K562 (cell line): ENCODE results near the gene IPCEF1. TPM values are rescaled to one million over a fixed set of nuclear protein-coding genes. Genes with fewer than 3 reads are reported as not detected.

Experiments
- CAMTA2 ChIP-seq: fragments of 250-450 bp; sonication (Bioruptor Pico); conservative IDR thresholded peaks from 2 replicates; pipeline ENCODE4 v1.5.1; 2022
- CBFB ChIP-seq: sonication (generic); formaldehyde crosslinking; IDR thresholded peaks from 2 replicates; pipeline ENCODE4 v1.4.0; 2020; ENCODE audit warnings: mild to moderate bottlenecking, missing genetic modification reagents
- CXXC5 ChIP-seq: fragments of 250-450 bp; sonication (Bioruptor Pico); IDR thresholded peaks from 2 replicates; pipeline ENCODE4 v1.8.0; 2022; ENCODE audit warnings: inconsistent platforms, mild to moderate bottlenecking, moderate library complexity
- EWSR1 ChIP-seq: fragments of 450-650 bp; IDR thresholded peaks from 2 replicates; pipeline ENCODE4 v1.6.1; 2018; ENCODE audit warnings: borderline replicate concordance, mild to moderate bottlenecking, low read depth, moderate library complexity; ENCODE audit not compliant: partially characterized antibody
- HNRNPK ChIP-seq: fragments of 200-400 bp; formaldehyde crosslinking; IDR thresholded peaks from one replicate; pipeline ENCODE4 v1.6.1; 2018; ENCODE audit warnings: mild to moderate bottlenecking, low read depth, low read length; ENCODE audit not compliant: poor library complexity, severe bottlenecking
- KAT8 ChIP-seq: fragments of 450-650 bp; IDR thresholded peaks from 2 replicates; pipeline ENCODE4 v1.6.1; 2016; ENCODE audit warnings: low read depth, mild to moderate bottlenecking
- MBD2 ChIP-seq: sonication (generic); IDR thresholded peaks from 2 replicates; pipeline ENCODE4 v1.6.1; 2016; ENCODE audit warnings: low read depth, borderline replicate concordance
- MCM5 ChIP-seq: fragments of 450-650 bp; IDR thresholded peaks from 2 replicates; pipeline ENCODE4 v1.6.1; 2016; ENCODE audit warnings: low read depth
- RBFOX2 ChIP-seq: fragments of 200-400 bp; formaldehyde crosslinking; IDR thresholded peaks from 2 replicates; pipeline ENCODE4 v1.6.1; 2017; ENCODE audit warnings: low read depth, mild to moderate bottlenecking, low read length, moderate library complexity
- RBM17 ChIP-seq: fragments of 200-400 bp; formaldehyde crosslinking; IDR thresholded peaks from 2 replicates; pipeline ENCODE4 v1.6.1; 2017; ENCODE audit warnings: low read depth, mild to moderate bottlenecking, low read length, borderline replicate concordance
- ZC3H8 ChIP-seq: fragments of 450-650 bp; IDR thresholded peaks from 2 replicates; pipeline ENCODE4 v1.6.1; 2017
- ZNF146 ChIP-seq: IDR thresholded peaks from one replicate; pipeline ENCODE4 v1.6.1; 2018; ENCODE audit warnings: missing compliant biosample characterization; ENCODE audit not compliant: unreplicated experiment
- ZNF282 ChIP-seq: sonication (generic); formaldehyde crosslinking; IDR thresholded peaks from 2 replicates; pipeline ENCODE4 v1.8.1; 2023; ENCODE audit warnings: missing genetic modification reagents
- ZNF347 ChIP-seq: fragments of 450-650 bp; formaldehyde crosslinking; IDR thresholded peaks from 2 replicates; pipeline ENCODE4 v1.4.0; 2020; ENCODE audit warnings: low read depth, mild to moderate bottlenecking, moderate library complexity
- ZNF75A ChIP-seq: fragments of 450-650 bp; formaldehyde crosslinking; IDR thresholded peaks from 2 replicates; pipeline ENCODE4 v1.4.0; 2020; ENCODE audit warnings: mild to moderate bottlenecking
- ZSCAN32 ChIP-seq: fragments of 450-650 bp; formaldehyde crosslinking; IDR thresholded peaks from 2 replicates; pipeline ENCODE4 v1.4.0; 2020; ENCODE audit warnings: mild to moderate bottlenecking, moderate library complexity
- polyA plus RNA-seq, 8 experiments: library from polyadenylated mRNA; depleted of rRNA in 4 of 8; stranded (reverse) in 5 of 8; unstranded in 3 of 8; fragments of >200 nt; fragmentation: Nextera tagmentation in 2 of 8; fragmentation: Illumina TruSeq in 1 of 8; extraction: Ambion mirVana in 2 of 8; extraction: Trizol in 1 of 8; gene quantifications; 2 replicates each; pipeline versions ENCODE4 v1.2.1 to v1.2.3, GENCODE V29; 2011 to 2014; ENCODE audit warnings: inconsistent platforms in 1 of 8, missing spikeins in 1 of 8
- total RNA-seq, 7 experiments: library from RNA; depleted of rRNA in 6 of 7; stranded (reverse); fragments of >200 nt in 6 of 7; fragmentation: Illumina TruSeq in 2 of 7; extraction: Trizol in 2 of 7; gene quantifications; 2 replicates each; pipeline versions ENCODE4 v1.2.1 to v1.2.3, GENCODE V29; 2011 to 2021; ENCODE audit warnings: low replicate concordance in 1 of 7
- TF ChIP-seq, protein P1 (sequence below): fragments of 450-650 bp; formaldehyde crosslinking; IDR thresholded peaks from 2 replicates; pipeline ENCODE4 v1.4.0; 2020; ENCODE audit warnings: mild to moderate bottlenecking, moderate library complexity
- TF ChIP-seq, protein P2 (sequence below): fragments of 450-650 bp; IDR thresholded peaks from 2 replicates; pipeline ENCODE4 v1.6.1; 2014; ENCODE audit warnings: low read depth, mild to moderate bottlenecking, moderate library complexity, borderline replicate concordance
- TF ChIP-seq, protein P3 (sequence below): sonication (generic); formaldehyde crosslinking; IDR thresholded peaks from 2 replicates; pipeline ENCODE4 v1.8.0; 2022; ENCODE audit warnings: missing genetic modification reagents, mild to moderate bottlenecking, borderline replicate concordance
- TF ChIP-seq, protein P4 (sequence below): sonication (generic); formaldehyde crosslinking; IDR thresholded peaks from 2 replicates; pipeline ENCODE4 v1.8.1; 2023; ENCODE audit warnings: mild to moderate bottlenecking, missing genetic modification reagents
- TF ChIP-seq, protein P5 (sequence below): fragments of 250-450 bp; sonication (Bioruptor Pico); IDR thresholded peaks from 2 replicates; pipeline ENCODE4 v1.5.0; 2020; ENCODE audit warnings: mild to moderate bottlenecking, borderline replicate concordance
- TF ChIP-seq, protein P6 (sequence below): sonication (generic); formaldehyde crosslinking; IDR thresholded peaks from 2 replicates; pipeline ENCODE4 v1.9.0; 2022; ENCODE audit warnings: mild to moderate bottlenecking, missing genetic modification reagents

IPCEF1 gene
- total and polyA plus RNA-seq, 9 of the 15 experiments (the other 6 are each of a cell fraction or from before 2014, with no cell fraction given), result 0.14 to 0.18 TPM; not detected in 7

DNA sequence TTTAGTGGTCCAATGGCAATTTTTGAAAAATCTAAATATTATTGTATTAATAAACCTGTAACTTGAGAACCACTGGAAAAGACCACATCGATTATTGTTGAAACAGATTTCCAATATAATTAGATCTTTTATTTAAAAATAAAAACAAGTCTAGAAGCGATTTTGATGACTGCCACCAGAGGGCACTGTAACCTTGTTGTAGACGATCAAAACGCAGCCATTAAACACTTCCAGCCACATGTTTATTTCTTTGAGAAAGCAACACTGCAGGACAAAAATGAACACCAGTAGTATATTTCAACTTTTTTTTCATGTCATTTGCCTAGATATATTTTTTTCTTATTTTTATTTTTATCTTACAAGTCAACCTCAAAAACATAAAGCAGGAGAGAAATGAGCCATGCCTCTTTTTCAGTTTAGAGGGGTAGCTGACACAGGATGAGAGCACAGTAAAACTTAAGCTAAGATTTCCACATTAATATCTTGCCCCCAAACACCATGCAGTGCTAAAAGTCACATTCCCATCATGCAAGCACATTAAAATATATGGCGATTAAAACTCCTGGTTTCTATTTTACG is 202.1 kb downstream of the IPCEF1 start (continued):
- TF ChIP-seq, protein P1, sequence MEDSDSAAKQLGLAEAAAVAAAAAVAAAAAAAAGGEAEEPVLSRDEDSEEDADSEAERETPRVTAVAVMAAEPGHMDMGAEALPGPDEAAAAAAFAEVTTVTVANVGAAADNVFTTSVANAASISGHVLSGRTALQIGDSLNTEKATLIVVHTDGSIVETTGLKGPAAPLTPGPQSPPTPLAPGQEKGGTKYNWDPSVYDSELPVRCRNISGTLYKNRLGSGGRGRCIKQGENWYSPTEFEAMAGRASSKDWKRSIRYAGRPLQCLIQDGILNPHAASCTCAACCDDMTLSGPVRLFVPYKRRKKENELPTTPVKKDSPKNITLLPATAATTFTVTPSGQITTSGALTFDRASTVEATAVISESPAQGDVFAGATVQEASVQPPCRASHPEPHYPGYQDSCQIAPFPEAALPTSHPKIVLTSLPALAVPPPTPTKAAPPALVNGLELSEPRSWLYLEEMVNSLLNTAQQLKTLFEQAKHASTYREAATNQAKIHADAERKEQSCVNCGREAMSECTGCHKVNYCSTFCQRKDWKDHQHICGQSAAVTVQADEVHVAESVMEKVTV (CRISPR knock-in tag), result peak; percentile 86
- TF ChIP-seq ZNF146 (CRISPR knock-in tag), result no peak
- TF ChIP-seq, protein P2, sequence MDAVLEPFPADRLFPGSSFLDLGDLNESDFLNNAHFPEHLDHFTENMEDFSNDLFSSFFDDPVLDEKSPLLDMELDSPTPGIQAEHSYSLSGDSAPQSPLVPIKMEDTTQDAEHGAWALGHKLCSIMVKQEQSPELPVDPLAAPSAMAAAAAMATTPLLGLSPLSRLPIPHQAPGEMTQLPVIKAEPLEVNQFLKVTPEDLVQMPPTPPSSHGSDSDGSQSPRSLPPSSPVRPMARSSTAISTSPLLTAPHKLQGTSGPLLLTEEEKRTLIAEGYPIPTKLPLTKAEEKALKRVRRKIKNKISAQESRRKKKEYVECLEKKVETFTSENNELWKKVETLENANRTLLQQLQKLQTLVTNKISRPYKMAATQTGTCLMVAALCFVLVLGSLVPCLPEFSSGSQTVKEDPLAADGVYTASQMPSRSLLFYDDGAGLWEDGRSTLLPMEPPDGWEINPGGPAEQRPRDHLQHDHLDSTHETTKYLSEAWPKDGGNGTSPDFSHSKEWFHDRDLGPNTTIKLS, result no peak
- TF ChIP-seq MCM5, result no peak
- TF ChIP-seq MBD2, result no peak
- TF ChIP-seq ZC3H8, result no peak
- TF ChIP-seq, protein P3, sequence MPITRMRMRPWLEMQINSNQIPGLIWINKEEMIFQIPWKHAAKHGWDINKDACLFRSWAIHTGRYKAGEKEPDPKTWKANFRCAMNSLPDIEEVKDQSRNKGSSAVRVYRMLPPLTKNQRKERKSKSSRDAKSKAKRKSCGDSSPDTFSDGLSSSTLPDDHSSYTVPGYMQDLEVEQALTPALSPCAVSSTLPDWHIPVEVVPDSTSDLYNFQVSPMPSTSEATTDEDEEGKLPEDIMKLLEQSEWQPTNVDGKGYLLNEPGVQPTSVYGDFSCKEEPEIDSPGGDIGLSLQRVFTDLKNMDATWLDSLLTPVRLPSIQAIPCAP (CRISPR knock-in tag), result no peak
- TF ChIP-seq CXXC5 (CRISPR knock-in tag), result no peak
- no peak for TF ChIP-seq RBM17
- TF ChIP-seq KAT8, result no peak
- TF ChIP-seq HNRNPK, result no peak
- TF ChIP-seq, protein P4, sequence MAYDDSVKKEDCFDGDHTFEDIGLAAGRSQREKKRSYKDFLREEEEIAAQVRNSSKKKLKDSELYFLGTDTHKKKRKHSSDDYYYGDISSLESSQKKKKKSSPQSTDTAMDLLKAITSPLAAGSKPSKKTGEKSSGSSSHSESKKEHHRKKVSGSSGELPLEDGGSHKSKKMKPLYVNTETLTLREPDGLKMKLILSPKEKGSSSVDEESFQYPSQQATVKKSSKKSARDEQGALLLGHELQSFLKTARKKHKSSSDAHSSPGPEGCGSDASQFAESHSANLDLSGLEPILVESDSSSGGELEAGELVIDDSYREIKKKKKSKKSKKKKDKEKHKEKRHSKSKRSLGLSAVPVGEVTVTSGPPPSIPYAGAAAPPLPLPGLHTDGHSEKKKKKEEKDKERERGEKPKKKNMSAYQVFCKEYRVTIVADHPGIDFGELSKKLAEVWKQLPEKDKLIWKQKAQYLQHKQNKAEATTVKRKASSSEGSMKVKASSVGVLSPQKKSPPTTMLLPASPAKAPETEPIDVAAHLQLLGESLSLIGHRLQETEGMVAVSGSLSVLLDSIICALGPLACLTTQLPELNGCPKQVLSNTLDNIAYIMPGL (CRISPR knock-in tag), result no peak
- TF ChIP-seq CBFB (CRISPR knock-in tag), result no peak
- TF ChIP-seq EWSR1, result no peak
- no peak for TF ChIP-seq ZNF282
- TF ChIP-seq ZSCAN32 (CRISPR knock-in tag), result no peak
- no peak for TF ChIP-seq RBFOX2
- TF ChIP-seq, protein P5, sequence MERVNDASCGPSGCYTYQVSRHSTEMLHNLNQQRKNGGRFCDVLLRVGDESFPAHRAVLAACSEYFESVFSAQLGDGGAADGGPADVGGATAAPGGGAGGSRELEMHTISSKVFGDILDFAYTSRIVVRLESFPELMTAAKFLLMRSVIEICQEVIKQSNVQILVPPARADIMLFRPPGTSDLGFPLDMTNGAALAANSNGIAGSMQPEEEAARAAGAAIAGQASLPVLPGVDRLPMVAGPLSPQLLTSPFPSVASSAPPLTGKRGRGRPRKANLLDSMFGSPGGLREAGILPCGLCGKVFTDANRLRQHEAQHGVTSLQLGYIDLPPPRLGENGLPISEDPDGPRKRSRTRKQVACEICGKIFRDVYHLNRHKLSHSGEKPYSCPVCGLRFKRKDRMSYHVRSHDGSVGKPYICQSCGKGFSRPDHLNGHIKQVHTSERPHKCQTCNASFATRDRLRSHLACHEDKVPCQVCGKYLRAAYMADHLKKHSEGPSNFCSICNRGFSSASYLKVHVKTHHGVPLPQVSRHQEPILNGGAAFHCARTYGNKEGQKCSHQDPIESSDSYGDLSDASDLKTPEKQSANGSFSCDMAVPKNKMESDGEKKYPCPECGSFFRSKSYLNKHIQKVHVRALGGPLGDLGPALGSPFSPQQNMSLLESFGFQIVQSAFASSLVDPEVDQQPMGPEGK (CRISPR knock-in tag), result no peak
- TF ChIP-seq ZNF75A (CRISPR knock-in tag), result no peak
- TF ChIP-seq ZNF347 (CRISPR knock-in tag), result no peak
- TF ChIP-seq, protein P6, sequence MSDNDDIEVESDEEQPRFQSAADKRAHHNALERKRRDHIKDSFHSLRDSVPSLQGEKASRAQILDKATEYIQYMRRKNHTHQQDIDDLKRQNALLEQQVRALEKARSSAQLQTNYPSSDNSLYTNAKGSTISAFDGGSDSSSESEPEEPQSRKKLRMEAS, result no peak
- TF ChIP-seq CAMTA2 (CRISPR knock-in tag), result no peak
